Ovary (tissue), 3 donors: ENCODE results near the gene FHAD1.

Experiments
- EP300 ChIP-seq: sonication (generic); formaldehyde crosslinking; IDR thresholded peaks from one replicate; pipeline ENCODE4 v1.6.1; 2017; ENCODE audit warnings: antibody characterized with exemption
- TF ChIP-seq, protein P1 (sequence below), 3 donors: fragments of 450-650 bp in 2 of 3; fragments of 200-600 bp in 1 of 3; IDR thresholded peaks; one replicate each; pipeline versions ENCODE4 v1.5.1 to v1.8.0; 2016 to 2022; ENCODE audit warnings: antibody characterized with exemption in 3 of 3, mild to moderate bottlenecking in 1 of 3
- donor health status: DM: no; HTN: no; CAD: no.

- TF ChIP-seq, protein P1, sequence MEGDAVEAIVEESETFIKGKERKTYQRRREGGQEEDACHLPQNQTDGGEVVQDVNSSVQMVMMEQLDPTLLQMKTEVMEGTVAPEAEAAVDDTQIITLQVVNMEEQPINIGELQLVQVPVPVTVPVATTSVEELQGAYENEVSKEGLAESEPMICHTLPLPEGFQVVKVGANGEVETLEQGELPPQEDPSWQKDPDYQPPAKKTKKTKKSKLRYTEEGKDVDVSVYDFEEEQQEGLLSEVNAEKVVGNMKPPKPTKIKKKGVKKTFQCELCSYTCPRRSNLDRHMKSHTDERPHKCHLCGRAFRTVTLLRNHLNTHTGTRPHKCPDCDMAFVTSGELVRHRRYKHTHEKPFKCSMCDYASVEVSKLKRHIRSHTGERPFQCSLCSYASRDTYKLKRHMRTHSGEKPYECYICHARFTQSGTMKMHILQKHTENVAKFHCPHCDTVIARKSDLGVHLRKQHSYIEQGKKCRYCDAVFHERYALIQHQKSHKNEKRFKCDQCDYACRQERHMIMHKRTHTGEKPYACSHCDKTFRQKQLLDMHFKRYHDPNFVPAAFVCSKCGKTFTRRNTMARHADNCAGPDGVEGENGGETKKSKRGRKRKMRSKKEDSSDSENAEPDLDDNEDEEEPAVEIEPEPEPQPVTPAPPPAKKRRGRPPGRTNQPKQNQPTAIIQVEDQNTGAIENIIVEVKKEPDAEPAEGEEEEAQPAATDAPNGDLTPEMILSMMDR (IDR thresholded peaks at IDR 0.05): no peak
- TF ChIP-seq EP300: no peak
These were observed 15.7 kb downstream of the FHAD1 start for GRCh38 chr1:15262706-15263105.
